NCI-H446 treated with DMSO at 0.1 percent for 48 hours (cell line): ENCODE results near the gene EBF4.
"Not testable (repeated sequence)": the region's sequence is repeated elsewhere in the genome, so short reads cannot be mapped to it uniquely, and the experiment has no call there.

Experiments used
- DNase-seq: peaks from one replicate; lab custom pipeline; 2025; lab: John Stamatoyannopoulos, UW

Gene EBF4

GRCh38 chr20:2757969-2758368 lies 65.4 kb downstream of the EBF4 start:
- no peak for DNase-seq

GRCh38 chr20:2759143-2759542 lies 66.6 kb downstream of the EBF4 start:
- no peak for DNase-seq

- no peak for DNase-seq
Observed at GRCh38 chr20:2759603-2760296, 67.2 kb downstream of the EBF4 start.

GRCh38 chr20:2760297-2760951 lies 67.8 kb downstream of the EBF4 start:
- DNase-seq: no peak

GRCh38 chr20:2760952-2761305 lies 68.3 kb downstream of the EBF4 start:
- DNase-seq: no peak

GRCh38 chr20:2761885-2762284 lies 69.3 kb downstream of the EBF4 start:
- no peak for DNase-seq

GRCh38 chr20:2762578-2763131 lies 70.1 kb downstream of the EBF4 start:
- no peak for DNase-seq

- DNase-seq: no peak
Observed at GRCh38 chr20:2763186-2763585, 70.6 kb downstream of the EBF4 start.

- no peak for DNase-seq
Observed at GRCh38 chr20:2767768-2768631, 75.4 kb downstream of the EBF4 start.

GRCh38 chr20:2768632-2769015 lies 76.0 kb downstream of the EBF4 start:
- DNase-seq: no peak

GRCh38 chr20:2770091-2770490 lies 77.5 kb downstream of the EBF4 start:
- DNase-seq: not testable (repeated sequence)

- DNase-seq: no peak
Observed at GRCh38 chr20:2771631-2772080, 79.1 kb downstream of the EBF4 start.

- no peak for DNase-seq
Observed at GRCh38 chr20:2773812-2774211, 81.2 kb downstream of the EBF4 start.

GRCh38 chr20:2775139-2775538 lies 82.6 kb downstream of the EBF4 start:
- DNase-seq: no peak

GRCh38 chr20:2778602-2779321 lies 86.2 kb downstream of the EBF4 start:
- no peak for DNase-seq

- DNase-seq: no peak
Observed at GRCh38 chr20:2780948-2781347, 88.4 kb downstream of the EBF4 start.

GRCh38 chr20:2783908-2784566 lies 91.5 kb downstream of the EBF4 start:
- DNase-seq: no peak

- DNase-seq: no peak
Observed at GRCh38 chr20:2793471-2793870, 100.9 kb downstream of the EBF4 start.

GRCh38 chr20:2794202-2794748 lies 101.7 kb downstream of the EBF4 start:
- no peak for DNase-seq

- DNase-seq: no peak
Observed at GRCh38 chr20:2794866-2795447, 102.4 kb downstream of the EBF4 start.

- DNase-seq: no peak
Observed at GRCh38 chr20:2795451-2795850, 102.9 kb downstream of the EBF4 start.
